ENCODE measurements around the gene HDC.

The HDC gene

DNA sequence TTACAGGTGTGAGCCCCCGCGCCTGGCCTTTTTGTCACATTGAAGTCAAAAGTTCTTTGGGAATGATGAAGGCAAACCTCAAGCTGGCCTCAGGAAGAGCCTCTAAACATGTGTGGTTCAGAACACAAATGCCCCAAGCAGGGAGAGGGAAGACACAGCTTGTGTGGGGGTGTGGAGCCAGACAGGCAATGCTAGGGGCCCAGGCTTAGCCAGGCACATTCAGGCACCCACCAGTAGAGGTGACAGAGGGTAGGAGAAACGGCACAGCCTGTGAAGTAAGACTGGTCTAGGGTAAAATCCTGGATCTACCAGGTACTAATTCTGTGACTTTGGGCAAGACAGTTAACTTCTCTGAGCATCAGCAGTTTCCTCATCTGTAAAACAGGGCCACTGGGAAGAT, 3.5 kb downstream of the HDC start:
- TF ChIP-seq MYC (IDR thresholded peaks at IDR 0.05; ENCODE audit: low read depth, low read length) (peak; percentile 6), CTCF (IDR thresholded peaks at IDR 0.05; ENCODE audit: low read depth, low read length) (peak; percentile 40), POLR2A (IDR thresholded peaks at IDR 0.05; ENCODE audit: extremely low read depth, insufficient read length) (no peak)
- TF ChIP-seq, protein P1, sequence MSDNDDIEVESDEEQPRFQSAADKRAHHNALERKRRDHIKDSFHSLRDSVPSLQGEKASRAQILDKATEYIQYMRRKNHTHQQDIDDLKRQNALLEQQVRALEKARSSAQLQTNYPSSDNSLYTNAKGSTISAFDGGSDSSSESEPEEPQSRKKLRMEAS (IDR thresholded peaks at IDR 0.05; ENCODE audit: low read depth, low read length) = no peak; the same call in 1 of the 2 replicates
- no peak overlapping the region for H3K4me3 ChIP-seq (ENCODE audit: low read depth, low read length)
- peak; percentile 78 for DNase-seq (ENCODE audit: low read depth)

GRCh38 chr15:50260969-50261496, 4.5 kb downstream of the HDC start:
- H3K4me3 ChIP-seq (ENCODE audit: low read depth, low read length) = no peak overlapping the region
- DNase-seq (ENCODE audit: low read depth) = no peak
- TF ChIP-seq MYC (IDR thresholded peaks at IDR 0.05; ENCODE audit: low read depth, low read length) (no peak), CTCF (IDR thresholded peaks at IDR 0.05; ENCODE audit: low read depth, low read length) (no peak), POLR2A (IDR thresholded peaks at IDR 0.05; ENCODE audit: extremely low read depth, insufficient read length) (no peak)
- TF ChIP-seq, protein P1 (IDR thresholded peaks at IDR 0.05; ENCODE audit: low read depth, low read length) = no peak

DNA sequence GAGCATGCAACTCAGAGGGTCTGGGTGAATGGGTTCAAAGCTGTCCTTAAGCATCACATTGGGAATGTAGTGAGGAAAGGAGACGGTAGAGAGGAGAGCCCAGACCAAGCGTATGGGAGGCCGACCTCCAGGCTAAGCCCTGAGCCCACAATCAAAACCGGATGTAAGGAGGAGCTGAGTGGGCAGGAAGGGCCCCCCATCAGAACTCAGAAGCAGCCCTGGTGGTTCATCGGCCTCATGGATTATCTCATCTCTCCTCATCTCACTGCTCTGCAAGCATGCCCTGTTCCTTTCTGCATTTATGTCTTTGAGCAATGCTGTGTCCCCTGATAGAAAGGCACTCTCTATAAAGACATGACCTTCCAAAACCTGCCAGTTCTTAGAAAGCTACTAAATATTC, 6.2 kb downstream of the HDC start:
- peak; percentile 90 for DNase-seq (ENCODE audit: low read depth)

DNA sequence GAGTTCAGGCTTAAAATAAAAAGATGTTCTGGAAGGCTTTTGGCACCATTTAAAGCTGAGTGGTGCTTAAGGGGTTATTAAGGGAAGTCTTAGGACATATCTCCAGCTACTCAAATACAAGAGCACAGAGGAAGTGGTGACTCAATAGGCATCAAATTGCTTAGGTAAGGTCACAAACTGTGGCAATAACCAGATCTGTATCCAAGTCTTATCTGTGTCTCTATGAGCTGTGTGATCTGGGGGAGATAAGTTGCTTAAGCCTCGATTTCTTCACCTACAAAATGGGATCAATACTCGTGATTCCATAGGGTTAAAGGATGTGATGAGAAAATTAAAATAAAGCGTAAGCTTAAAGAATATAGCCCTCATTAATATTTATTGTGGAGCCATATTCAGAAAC, 7.6 kb downstream of the HDC start:
- DNase-seq (ENCODE audit: low read depth) = peak; percentile 93
- peak overlapping the region; percentile 14 for H3K4me3 ChIP-seq (ENCODE audit: low read depth, low read length)
- peak; percentile 8; the same call in 1 of the 2 replicates for TF ChIP-seq MYC (IDR thresholded peaks at IDR 0.05; ENCODE audit: low read depth, low read length)
- TF ChIP-seq, protein P1 (IDR thresholded peaks at IDR 0.05; ENCODE audit: low read depth, low read length) = no peak

More for the DNA sequence above, 6.2 kb downstream of the HDC start:
- TF ChIP-seq POLR2A (IDR thresholded peaks at IDR 0.05; ENCODE audit: extremely low read depth, insufficient read length) = no peak
- TF ChIP-seq CTCF (IDR thresholded peaks at IDR 0.05; ENCODE audit: low read depth, low read length) = no peak
- TF ChIP-seq, protein P1 (IDR thresholded peaks at IDR 0.05; ENCODE audit: low read depth, low read length) = peak; percentile 27; the same call in 1 of the 2 replicates
- peak; percentile 70; the same call in 1 of the 2 replicates for TF ChIP-seq MYC (IDR thresholded peaks at IDR 0.05; ENCODE audit: low read depth, low read length)
- H3K4me3 ChIP-seq (ENCODE audit: low read depth, low read length) = peak overlapping the region; percentile 39

DNA sequence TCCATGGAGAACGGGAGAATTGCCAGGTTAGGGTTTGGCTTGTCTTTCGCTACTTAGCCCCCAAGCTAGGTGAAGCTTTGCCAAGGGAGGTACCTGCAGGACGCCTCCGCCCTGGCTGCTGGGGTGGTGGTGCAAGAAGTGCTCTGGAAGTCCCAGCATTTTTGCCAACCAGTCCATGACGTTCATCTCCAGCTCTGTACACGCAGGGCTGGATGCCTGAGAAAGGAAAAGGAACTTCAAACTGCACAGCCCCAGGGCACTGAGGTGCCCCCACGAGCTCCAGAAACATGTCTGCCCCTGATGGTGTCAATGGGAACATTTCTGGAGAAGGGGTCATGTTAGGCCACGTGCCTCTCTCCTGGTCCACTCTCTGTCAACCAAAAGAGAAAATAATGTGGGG, 8.2 kb downstream of the HDC start:
- no peak for TF ChIP-seq CTCF (IDR thresholded peaks at IDR 0.05; ENCODE audit: low read depth, low read length)
- TF ChIP-seq, protein P1 (IDR thresholded peaks at IDR 0.05; ENCODE audit: low read depth, low read length) = no peak
- TF ChIP-seq MYC (IDR thresholded peaks at IDR 0.05; ENCODE audit: low read depth, low read length) = no peak
- no peak for TF ChIP-seq POLR2A (IDR thresholded peaks at IDR 0.05; ENCODE audit: extremely low read depth, insufficient read length)
- no peak overlapping the region for H3K4me3 ChIP-seq (ENCODE audit: low read depth, low read length)
- no peak for DNase-seq (ENCODE audit: low read depth)

- no peak overlapping the region for H3K4me3 ChIP-seq (ENCODE audit: low read depth, low read length)
- TF ChIP-seq MYC (IDR thresholded peaks at IDR 0.05; ENCODE audit: low read depth, low read length) = no peak
- peak; percentile 52 for DNase-seq (ENCODE audit: low read depth)
Measured at GRCh38 chr15:50256188-50257041, 9.1 kb downstream of the HDC start.
